ENCODE results near the gene MPDU1.

MPDU1 gene

GRCh38 chr17:7629939-7630571, 46.4 kb downstream of the MPDU1 start, which contains the start of gene SHBG:
Gene SHBG (plus strand): TSS chr17:7630135. CDS start chr17:7630173, 38 bp downstream.
- no peak for TF ChIP-seq POLR2A (IDR thresholded peaks at IDR 0.05; ENCODE audit: low read depth, low read length)
- DNase-seq (ENCODE audit: insufficient read length, low spot score), result no peak
- FAIRE-seq, result no peak

GRCh38 chr17:7631398-7632380, 48.0 kb downstream of the MPDU1 start:
- TF ChIP-seq POLR2A (IDR thresholded peaks at IDR 0.05; ENCODE audit: low read depth, low read length), result no peak
- FAIRE-seq (no peak), DNase-seq (ENCODE audit: insufficient read length, low spot score) (no peak)

GRCh38 chr17:7632492-7632894, 48.8 kb downstream of the MPDU1 start:
- no peak for TF ChIP-seq POLR2A (IDR thresholded peaks at IDR 0.05; ENCODE audit: low read depth, low read length)
- DNase-seq (ENCODE audit: insufficient read length, low spot score) (no peak), FAIRE-seq (no peak)

GRCh38 chr17:7633093-7633492, 49.4 kb downstream of the MPDU1 start:
- TF ChIP-seq POLR2A (IDR thresholded peaks at IDR 0.05; ENCODE audit: low read depth, low read length), result no peak
- FAIRE-seq (no peak), DNase-seq (ENCODE audit: insufficient read length, low spot score) (no peak)

- FAIRE-seq (no peak), DNase-seq (ENCODE audit: insufficient read length, low spot score) (no peak)
- no peak for TF ChIP-seq POLR2A (IDR thresholded peaks at IDR 0.05; ENCODE audit: low read depth, low read length)
Measured at GRCh38 chr17:7634384-7634783, 50.7 kb downstream of the MPDU1 start.

GRCh38 chr17:7636163-7636562, 52.5 kb downstream of the MPDU1 start:
- no peak for TF ChIP-seq POLR2A (IDR thresholded peaks at IDR 0.05; ENCODE audit: low read depth, low read length)
- DNase-seq (ENCODE audit: insufficient read length, low spot score), result no peak
- FAIRE-seq, result no peak
